Activated naive CD8-positive, alpha-beta T cell treated with anti-CD3 and anti-CD28 coated beads, Interleukin-2, amount 10 ng/mL, durations not matched to agents 7 days and 5 days (primary cell): ENCODE measurements around the gene GP1BB. TPM values are rescaled to one million over a fixed set of nuclear protein-coding genes. Genes with fewer than 3 reads are reported as not detected.
A peak's percentile ranks its signal among the peaks of the same experiment; 100 is the strongest.

Experiments used
- ATAC-seq: fragments of 150-1000 bp; cut with Tn5 transposase; one replicate; pipeline ENCODE4 v1.10.0; 2021; ENCODE audit warnings: low read depth, moderate library complexity
- POLR2A ChIA-PET: fragments of 350-600 bp; sonication (Branson Sonifier 250); formaldehyde crosslinking; loops from one replicate; lab custom pipeline; 2021; ENCODE audit warnings: antibody characterized with exemption; lab: Charles Lee
- DNase-seq: peaks from one replicate; pipeline ENCODE4 v3.0.0; 2021
- H3K27ac Mint-ChIP-seq: one replicate; pipeline ENCODE4 v1.8.0; 2022; ENCODE audit warnings: mild to moderate bottlenecking, mixed read lengths
- H3K27me3 Mint-ChIP-seq: one replicate; pipeline ENCODE4 v1.8.0; 2022; ENCODE audit warnings: mild to moderate bottlenecking, moderate library complexity, mixed read lengths
- H3K36me3 Mint-ChIP-seq: one replicate; pipeline ENCODE4 v1.8.0; 2021; ENCODE audit warnings: mild to moderate bottlenecking, mixed read lengths
- H3K4me1 Mint-ChIP-seq: one replicate; pipeline ENCODE4 v1.8.0; 2021; ENCODE audit warnings: mixed read lengths
- H3K4me3 Mint-ChIP-seq: one replicate; pipeline ENCODE4 v1.8.0; 2022; ENCODE audit warnings: mild to moderate bottlenecking, moderate library complexity, mixed read lengths
- H3K9me3 Mint-ChIP-seq: one replicate; pipeline ENCODE4 v1.8.0; 2021; ENCODE audit warnings: mixed read lengths
- total RNA-seq, 2 experiments: library from RNA; stranded (reverse); gene quantifications; one replicate each; pipeline ENCODE4 v1.2.3, GENCODE V29; 2021

The GP1BB gene
- total RNA-seq, 2 experiments from 2014 or later = not detected

DNA sequence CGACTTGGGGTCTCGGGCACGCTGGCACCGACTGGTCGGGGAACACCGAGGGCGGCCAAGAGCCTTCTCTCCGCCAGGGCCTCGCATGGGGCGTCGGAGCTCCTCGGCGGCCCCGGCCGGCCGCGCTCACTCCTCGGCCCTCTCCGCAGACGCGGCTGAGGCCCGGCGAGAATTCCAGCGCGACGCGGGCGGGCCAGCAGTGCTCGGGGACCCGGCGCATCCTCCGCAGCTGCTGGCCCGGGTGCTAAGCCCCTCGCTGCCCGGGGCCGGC lies 42.8 kb downstream of the GP1BB start:
- Mint-ChIP-seq H3K27me3 (peaks cover 63% of the 10 kb centered on the region), H3K4me3 (no peak overlapping the region), H3K27ac (no peak overlapping the region), H3K9me3 (no peaks in the 10 kb centered on the region), H3K36me3 (no peaks in the 10 kb centered on the region), H3K4me1 (peaks cover 10% of the 10 kb centered on the region)
- ATAC-seq (no peak), DNase-seq (no peak)
- POLR2A ChIA-PET = interaction anchor here (0.8 to 2.1 kb wide), 4 partner anchors 11 to 121 kb away, joined by 3 to 5 read pairs (median 4); no protein-coding TSS in a partner anchor

DNA sequence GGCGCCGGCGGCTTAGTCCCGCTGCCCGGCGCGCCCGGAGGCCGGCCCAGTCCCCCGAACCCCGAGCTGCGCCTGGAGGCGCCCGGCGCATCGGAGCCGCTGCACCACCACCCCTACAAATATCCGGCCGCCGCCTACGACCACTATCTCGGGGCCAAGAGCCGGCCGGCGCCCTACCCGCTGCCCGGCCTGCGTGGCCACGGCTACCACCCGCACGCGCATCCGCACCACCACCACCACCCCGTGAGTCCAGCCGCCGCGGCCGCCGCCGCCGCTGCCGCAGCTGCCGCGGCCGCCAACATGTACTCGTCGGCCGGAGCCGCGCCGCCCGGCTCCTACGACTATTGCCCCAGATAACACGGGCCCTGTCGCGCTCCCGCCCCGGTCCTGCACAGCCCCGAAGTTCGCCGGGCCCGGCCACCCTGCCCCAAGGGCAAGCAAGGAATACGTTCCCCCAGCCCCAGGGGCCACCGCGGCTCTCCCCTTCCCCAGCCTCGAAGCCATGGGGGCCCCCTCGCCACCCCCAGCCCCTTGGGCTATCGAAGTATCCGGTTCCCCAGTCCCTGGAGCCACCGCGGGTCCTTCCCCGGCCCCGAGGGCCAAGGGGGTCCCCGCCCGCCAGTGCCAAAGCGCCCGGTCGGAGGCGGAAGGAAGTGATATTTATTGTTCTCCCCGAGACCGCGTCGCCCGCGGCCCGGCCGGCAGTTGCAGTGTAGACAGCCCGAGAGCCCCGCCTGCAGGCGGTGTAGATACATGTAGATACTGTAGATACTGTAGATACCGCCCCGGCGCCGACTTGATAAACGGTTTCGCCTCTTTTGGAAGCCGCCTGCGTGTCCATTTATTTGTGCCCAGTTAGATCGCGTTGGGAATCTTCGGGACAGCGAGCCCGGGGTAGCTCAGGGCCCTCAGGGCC lies 43.4 kb downstream of the GP1BB start:
- DNase-seq (peak; percentile 82), ATAC-seq (peak; percentile 83)
- H3K4me3 Mint-ChIP-seq = peak overlapping the region; percentile 75
- H3K27ac Mint-ChIP-seq = no peak overlapping the region
- peaks cover 63% of the 10 kb centered on the region for H3K27me3 Mint-ChIP-seq
- POLR2A ChIA-PET = interaction anchor here (0.8 to 2.1 kb wide), 4 partner anchors 10 to 120 kb away, joined by 3 to 5 read pairs (median 4); no protein-coding TSS in a partner anchor
- no peaks in the 10 kb centered on the region for H3K36me3 Mint-ChIP-seq
- peaks cover 7% of the 10 kb centered on the region for H3K4me1 Mint-ChIP-seq
- no peaks in the 10 kb centered on the region for H3K9me3 Mint-ChIP-seq

DNA sequence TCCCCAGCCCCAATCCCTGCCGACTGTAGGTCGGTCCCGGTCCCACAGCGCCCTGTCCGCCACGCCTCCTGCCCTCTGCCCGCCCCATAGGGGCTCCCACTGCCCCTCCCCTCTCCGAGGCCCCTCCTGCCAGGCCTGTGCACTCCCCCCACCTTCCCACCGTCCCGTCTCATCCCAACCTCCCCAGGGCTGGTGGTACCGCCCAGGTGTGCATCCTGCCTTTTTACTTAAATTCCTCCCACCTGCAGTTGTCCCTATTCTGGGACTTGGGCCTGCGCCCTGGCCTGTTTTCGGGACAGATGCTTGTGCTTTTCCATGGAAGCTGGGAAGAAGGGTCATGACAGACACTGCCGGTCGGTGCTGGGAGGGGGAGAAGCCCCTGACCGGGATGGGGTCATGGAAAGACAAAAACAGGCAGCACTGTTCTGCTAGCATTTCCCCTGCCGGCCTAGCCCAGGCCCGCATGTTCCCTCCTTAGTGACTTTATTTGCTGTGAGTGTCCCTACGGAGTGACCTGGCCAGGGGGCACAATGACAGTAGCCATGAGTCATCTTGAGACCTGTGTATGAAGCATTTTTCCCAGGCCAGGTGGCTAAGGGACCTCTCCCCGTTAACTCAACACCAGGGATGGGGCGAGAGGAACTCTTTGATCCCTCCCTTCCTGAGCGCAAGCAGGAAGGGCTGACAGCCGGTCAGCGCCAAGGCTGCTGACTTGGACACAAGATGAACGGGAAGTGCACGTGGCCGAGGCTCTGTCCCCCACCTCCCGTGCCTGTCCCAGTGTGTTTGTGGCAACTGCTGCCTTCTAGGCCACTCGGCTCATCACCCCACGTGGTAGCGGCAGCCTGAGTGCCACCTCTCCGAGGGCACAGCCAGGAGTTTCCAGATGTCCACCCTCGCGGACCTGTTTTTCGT lies 44.3 kb downstream of the GP1BB start:
- POLR2A ChIA-PET = no interaction called here
- Mint-ChIP-seq H3K9me3 (no peaks in the 10 kb centered on the region), H3K36me3 (no peaks in the 10 kb centered on the region), H3K4me1 (peaks cover 7% of the 10 kb centered on the region), H3K4me3 (peak overlapping the region; percentile 75), H3K27ac (no peak overlapping the region), H3K27me3 (peaks cover 67% of the 10 kb centered on the region)
- DNase-seq = no peak
- peak; percentile 32 for ATAC-seq

DNA sequence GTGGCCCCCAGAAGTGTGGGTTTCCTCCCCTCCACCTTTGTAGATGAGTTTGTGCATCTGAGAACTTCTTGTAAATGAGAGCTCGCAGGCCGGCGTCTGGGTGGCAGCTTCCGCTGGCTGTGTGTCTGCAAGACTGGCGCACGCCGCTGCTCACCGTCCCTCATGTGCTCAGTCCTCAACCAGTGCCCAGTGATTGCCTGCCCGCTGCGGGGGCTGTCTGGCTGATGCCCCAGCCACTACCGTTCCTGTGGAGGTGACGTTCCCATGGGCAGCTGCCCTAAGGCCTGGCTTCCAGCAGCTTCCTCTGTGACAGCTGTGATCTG lies 46.0 kb downstream of the GP1BB start:
- no peak for DNase-seq
- no peak for ATAC-seq
- peaks cover 9% of the 10 kb centered on the region for H3K4me1 Mint-ChIP-seq
- H3K27me3 Mint-ChIP-seq = peaks cover 67% of the 10 kb centered on the region
- H3K27ac Mint-ChIP-seq = no peak overlapping the region
- POLR2A ChIA-PET = interaction anchor here (0.8 kb wide), 1 partner anchor 141 kb away, joined by 4 read pairs; no protein-coding TSS in a partner anchor
- no peaks in the 10 kb centered on the region for H3K36me3 Mint-ChIP-seq
- H3K4me3 Mint-ChIP-seq = no peak overlapping the region
- no peaks in the 10 kb centered on the region for H3K9me3 Mint-ChIP-seq

DNA sequence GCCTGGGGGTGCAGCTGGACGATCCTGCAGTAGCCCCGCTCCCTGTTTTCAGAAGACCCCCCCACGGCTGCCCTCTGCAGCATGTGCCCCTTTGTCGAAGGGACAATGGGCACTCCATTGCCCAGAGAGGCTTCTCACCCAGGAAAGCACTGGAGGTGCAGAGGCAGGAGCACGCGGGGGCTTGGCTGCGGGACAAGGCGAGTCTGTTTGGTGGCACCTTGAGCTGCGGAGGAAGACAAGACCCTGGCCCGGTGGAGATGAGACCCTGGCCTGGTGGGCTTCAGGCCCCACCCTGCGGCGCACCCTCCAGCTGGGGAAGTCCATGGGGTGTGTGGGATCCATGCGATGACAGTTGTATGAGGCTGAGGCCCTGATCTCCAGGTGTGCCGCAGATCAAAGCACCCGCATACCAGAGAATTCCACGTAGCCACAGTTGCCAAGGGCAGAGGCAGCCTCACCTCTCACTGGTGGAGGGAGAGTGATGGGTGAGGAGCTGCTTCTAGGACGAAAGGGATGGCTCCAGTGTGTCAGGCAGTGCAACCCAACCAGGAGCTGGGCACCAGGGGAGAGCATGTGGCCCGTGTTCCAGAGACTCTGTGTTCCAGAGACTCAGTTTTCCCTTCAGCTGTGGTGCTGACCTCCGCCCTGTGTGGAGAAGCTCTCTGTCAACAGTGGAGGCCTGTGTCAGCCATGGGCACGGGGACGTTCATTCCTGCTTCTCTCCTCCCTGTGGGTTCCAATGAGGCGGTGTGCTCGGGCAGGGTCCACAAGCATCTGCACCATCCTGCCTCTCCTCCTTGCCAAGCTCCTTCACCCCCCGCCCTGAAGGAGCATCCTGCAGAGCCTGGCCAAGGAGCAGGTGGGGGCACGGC lies 47.2 kb downstream of the GP1BB start:
- ATAC-seq (no peak), DNase-seq (no peak)
- peaks cover 5% of the 10 kb centered on the region for H3K4me1 Mint-ChIP-seq
- H3K36me3 Mint-ChIP-seq = no peaks in the 10 kb centered on the region
- peaks cover 55% of the 10 kb centered on the region for H3K27me3 Mint-ChIP-seq
- no peak overlapping the region for H3K27ac Mint-ChIP-seq
- no peaks in the 10 kb centered on the region for H3K9me3 Mint-ChIP-seq
- POLR2A ChIA-PET = no interaction called here
- H3K4me3 Mint-ChIP-seq = no peak overlapping the region

DNA sequence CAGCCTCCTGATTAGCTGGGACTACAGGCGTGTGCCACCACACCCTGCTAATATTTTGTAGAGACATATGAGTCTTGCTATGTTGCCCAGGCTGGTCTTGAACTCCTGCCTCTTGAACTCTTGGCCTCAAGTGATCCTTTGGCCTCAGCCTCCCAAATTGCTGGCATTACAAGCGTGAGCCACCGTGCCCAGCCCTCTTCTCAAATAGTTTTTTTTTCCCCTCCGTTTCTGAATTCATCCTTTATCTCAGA lies 49.0 kb downstream of the GP1BB start:
- Mint-ChIP-seq H3K9me3 (no peaks in the 10 kb centered on the region), H3K4me3 (no peak overlapping the region), H3K36me3 (no peaks in the 10 kb centered on the region), H3K27ac (no peak overlapping the region), H3K4me1 (peaks cover 9% of the 10 kb centered on the region), H3K27me3 (peaks cover 48% of the 10 kb centered on the region)
- no peak for DNase-seq
- ATAC-seq = no peak
- POLR2A ChIA-PET = no interaction called here

DNA sequence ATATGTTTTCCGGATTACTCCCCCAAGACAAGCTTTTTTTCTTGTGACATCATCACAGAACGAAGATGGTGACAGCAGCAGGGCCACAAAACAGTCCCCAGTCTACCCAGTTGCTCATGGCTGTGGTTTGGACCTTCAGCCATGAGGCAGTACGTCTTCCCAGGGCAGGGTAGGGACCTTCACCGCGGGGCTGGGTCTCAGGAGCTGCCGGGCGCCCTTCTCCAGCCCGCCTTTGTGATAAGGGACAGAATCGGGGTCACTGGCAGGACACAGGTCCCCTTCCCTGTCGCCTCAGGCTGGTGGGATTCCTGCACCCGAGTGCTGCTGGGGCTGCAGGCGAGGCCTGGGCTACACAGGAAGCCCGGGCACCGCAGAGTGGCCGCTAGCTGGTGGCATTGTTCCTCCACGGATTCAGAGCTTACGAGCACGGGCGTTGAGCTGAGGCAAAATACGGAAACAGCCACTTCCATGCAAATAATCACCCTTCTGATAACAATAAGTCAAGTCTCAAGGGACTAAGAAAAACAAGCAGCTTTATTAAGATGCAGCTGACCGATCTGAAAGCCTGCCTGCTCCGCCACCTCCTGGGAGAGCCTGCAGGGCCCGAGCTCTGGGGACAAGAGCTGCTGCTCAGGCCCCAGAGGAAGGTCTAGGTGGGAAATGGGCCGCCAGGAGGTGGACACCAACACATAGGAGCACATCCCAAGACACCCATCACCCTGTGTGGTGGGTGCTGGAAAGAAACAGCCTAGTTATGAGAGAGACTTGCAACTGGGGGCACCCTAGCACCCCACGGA lies 49.5 kb downstream of the GP1BB start:
- peak; percentile 25 for DNase-seq
- POLR2A ChIA-PET = no interaction called here
- H3K4me3 Mint-ChIP-seq = no peak overlapping the region
- no peaks in the 10 kb centered on the region for H3K9me3 Mint-ChIP-seq
- no peak overlapping the region for H3K27ac Mint-ChIP-seq
- peaks cover 6% of the 10 kb centered on the region for H3K4me1 Mint-ChIP-seq
- ATAC-seq = no peak
- H3K36me3 Mint-ChIP-seq = no peaks in the 10 kb centered on the region
- H3K27me3 Mint-ChIP-seq = peaks cover 43% of the 10 kb centered on the region

DNA sequence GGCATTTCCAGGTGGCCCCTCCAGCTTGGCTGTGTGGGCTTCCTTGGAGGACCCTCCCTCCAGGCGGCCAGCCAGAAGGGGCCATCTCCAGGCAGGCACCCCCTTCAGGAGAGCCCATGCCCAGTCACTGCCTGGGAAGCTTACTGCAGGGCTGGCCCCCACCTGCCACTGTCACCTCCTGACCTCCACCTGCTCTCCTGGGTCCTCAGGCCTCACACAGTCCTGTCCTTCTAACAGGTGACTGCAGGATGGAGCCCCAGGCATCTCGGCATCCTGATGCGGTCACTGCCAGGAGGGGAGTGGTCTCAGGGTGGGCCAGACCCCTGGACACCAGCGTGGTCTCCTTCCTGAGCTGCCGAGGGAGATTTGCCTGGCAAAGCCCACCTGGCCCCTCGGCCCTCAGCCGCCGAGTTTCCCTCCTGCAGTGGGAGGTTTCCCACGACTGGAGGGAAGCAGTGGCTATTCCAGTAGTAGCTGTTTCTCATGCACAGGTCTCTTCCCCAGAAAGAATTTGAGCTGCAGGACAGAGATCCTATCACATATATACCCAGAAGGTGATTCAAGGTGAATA lies 50.2 kb downstream of the GP1BB start:
- DNase-seq (no peak), ATAC-seq (no peak)
- Mint-ChIP-seq H3K27me3 (peaks cover 39% of the 10 kb centered on the region), H3K36me3 (no peaks in the 10 kb centered on the region), H3K4me3 (no peak overlapping the region), H3K4me1 (peaks cover 6% of the 10 kb centered on the region), H3K9me3 (no peaks in the 10 kb centered on the region), H3K27ac (no peak overlapping the region)
- POLR2A ChIA-PET = no interaction called here

Other genes with a start within 250 kb of the GP1BB start
- gene UFD1, start 244.3 kb upstream of the GP1BB start, total RNA-seq = 10 to 100 TPM; 58.2 to 68.7 TPM
- 10 to 100 TPM; 54.2 to 56.1 TPM for gene CDC45, start 243.6 kb upstream of the GP1BB start, total RNA-seq
- gene CLDN5, start 199.1 kb upstream of the GP1BB start, total RNA-seq = not detected
- gene SEPTIN5, start 9.0 kb upstream of the GP1BB start, total RNA-seq = not detected
- under 1 TPM; 0.37 to 0.47 TPM for gene TBX1, start 37.2 kb downstream of the GP1BB start, total RNA-seq
- 10 to 100 TPM; 11.9 to 12.7 TPM for gene GNB1L, start 131.3 kb downstream of the GP1BB start, total RNA-seq
- 10 to 100 TPM; 18.4 to 18.9 TPM for gene RTL10, start 131.3 kb downstream of the GP1BB start, total RNA-seq
- 10 to 100 TPM; 68.6 to 70.0 TPM for gene COMT, start 218.2 kb downstream of the GP1BB start, total RNA-seq
- gene TXNRD2, start 218.3 kb downstream of the GP1BB start, total RNA-seq = 10 to 100 TPM; 20.7 to 20.8 TPM